K562 (cell line): Measurements from ENCODE around the gene DGKE. TPM values are rescaled to one million over a fixed set of nuclear protein-coding genes. Genes with fewer than 3 reads are reported as not detected.

Experiments used
- ATAC-seq: fragments of 200-7000 bp; cut with Tn5 transposase; 3 replicates; pipeline ENCODE4 v1.9.1; 2020; ENCODE audit warnings: moderate library complexity
- BruUV-seq: library from RNA; stranded (reverse); fragments of 400-500 nt; replicated peaks from 2 replicates; lab custom pipeline; 2021; lab: Mats Ljungman, UMichigan
- CTCF ChIA-PET: fragments of 300-600 bp; formaldehyde crosslinking; extraction: SDS; loops from one replicate; lab custom pipeline; 2021; ENCODE audit warnings: low intra/inter-chr PET ratio; lab: Yijun Ruan, JAX
- POLR2A ChIA-PET: fragments of 300-600, 350-650 bp; sonication (Branson Sonifier 250); formaldehyde crosslinking; extraction: SDS; loops from one replicate; lab custom pipeline; 2021; ENCODE audit warnings: antibody characterized with exemption, inconsistent platforms; lab: Yijun Ruan, JAX
- DNase-seq, 4 experiments: peaks; one replicate each; pipeline versions ENCODE4 v3.0.0 to v3.0.0-alpha.2; 2011 to 2018; ENCODE audit warnings: low spot score in 3 of 4, mixed read lengths in 3 of 4; ENCODE audit errors: extremely low read depth in 1 of 4
- FAIRE-seq: peaks from 2 replicates; lab custom pipeline; 2011; peaks lifted over from hg19 to GRCh38; lab: Jason Lieb, UNC
- H2AFZ ChIP-seq: 2 replicates; pipeline ENCODE4 v1.6.0; 2011; ENCODE audit warnings: low read depth, low read length, control low read depth, inconsistent platforms
- H3K27ac ChIP-seq: fragments of 200-600 bp; 3 replicates; pipeline ENCODE4 v1.8.0; 2011; ENCODE audit warnings: low read depth, mild to moderate bottlenecking, control low read depth, inconsistent platforms, low read length, moderate library complexity, mixed read lengths; ENCODE audit errors: extremely low read depth
- H3K27me3 ChIP-seq, 2 experiments: fragments of 300-600 bp in 1 of 2; 2 replicates in 1 of 2; 3 replicates in 1 of 2; pipeline versions ENCODE4 v1.6.0 to v1.8.0; 2011; ENCODE audit warnings: inconsistent platforms in 2 of 2, low read length in 2 of 2, mild to moderate bottlenecking in 1 of 2, mixed read lengths in 1 of 2, moderate library complexity in 1 of 2; ENCODE audit not compliant: control insufficient read depth in 2 of 2, insufficient read depth in 2 of 2
- H3K36me3 ChIP-seq: fragments of 300-600 bp; 3 replicates; pipeline ENCODE4 v1.8.0; 2011; ENCODE audit warnings: mild to moderate bottlenecking, low read length, inconsistent platforms; ENCODE audit not compliant: control insufficient read depth, insufficient read depth
- H3K4me1 ChIP-seq, 2 experiments: fragments of 200-600 bp in 1 of 2; replicated peaks in 1 of 2; 2 replicates in 1 of 2; 3 replicates in 1 of 2; pipeline versions ENCODE4 v1.5.1 to v1.8.0; 2011; ENCODE audit warnings: inconsistent platforms in 2 of 2, low read length in 2 of 2, mild to moderate bottlenecking in 1 of 2, mixed read lengths in 1 of 2, moderate library complexity in 1 of 2; ENCODE audit not compliant: control insufficient read depth in 2 of 2, insufficient read depth in 2 of 2
- H3K4me2 ChIP-seq: 2 replicates; pipeline ENCODE4 v1.6.1; 2011; ENCODE audit warnings: low read length, control low read depth, inconsistent platforms, mixed read lengths; ENCODE audit not compliant: insufficient read depth
- H3K4me3 ChIP-seq: fragments of 200-600 bp; sonication (generic), shearing (Covaris generic); 2 replicates; pipeline ENCODE4 v1.5.1; 2016; ENCODE audit warnings: control low read depth, inconsistent platforms
- H3K79me2 ChIP-seq: fragments of 200-600 bp; 3 replicates; pipeline ENCODE4 v1.8.0; 2011; ENCODE audit warnings: low read length, inconsistent platforms; ENCODE audit not compliant: control insufficient read depth, insufficient read depth
- H3K9ac ChIP-seq, 2 experiments: 2 replicates each; pipeline versions ENCODE4 v1.6.0 to v1.6.1; 2011; ENCODE audit warnings: low read depth in 2 of 2, low read length in 2 of 2, control low read depth in 1 of 2, inconsistent platforms in 1 of 2, mild to moderate bottlenecking in 1 of 2, mixed read lengths in 1 of 2; ENCODE audit not compliant: insufficient read depth in 1 of 2
- H3K9me1 ChIP-seq: one replicate; pipeline ENCODE4 v1.6.0; 2011; ENCODE audit warnings: inconsistent platforms, mild to moderate bottlenecking, low read length, moderate library complexity; ENCODE audit not compliant: control insufficient read depth, insufficient read depth
- H3K9me3 ChIP-seq: replicated peaks from 2 replicates; pipeline ENCODE4 v1.5.1; 2011; ENCODE audit warnings: low read depth, low read length, inconsistent platforms; ENCODE audit not compliant: control insufficient read depth, insufficient read depth
- H4K20me1 ChIP-seq: replicated peaks from 2 replicates; pipeline ENCODE4 v1.6.1; 2011; ENCODE audit warnings: low read length, inconsistent platforms, mixed read lengths; ENCODE audit not compliant: control insufficient read depth, insufficient read depth
- C11orf30 ChIP-seq: fragments of 450-650 bp; IDR thresholded peaks from 2 replicates; pipeline ENCODE4 v1.6.1; 2016; ENCODE audit warnings: low read depth, mild to moderate bottlenecking
- MAFG ChIP-seq: fragments of 450-650 bp; conservative IDR thresholded peaks from 2 replicates; pipeline ENCODE4 v1.6.1; 2016; ENCODE audit warnings: missing genetic modification characterization, missing compliant biosample characterization
- ZBTB33 ChIP-seq: sonication (generic); formaldehyde crosslinking; IDR thresholded peaks from 2 replicates; pipeline ENCODE4 v1.8.1; 2023; ENCODE audit warnings: mild to moderate bottlenecking, missing genetic modification reagents
- ZNF316 ChIP-seq: fragments of 450-650 bp; IDR thresholded peaks from 2 replicates; pipeline ENCODE4 v1.6.1; 2016
- ZNF511 ChIP-seq: sonication (generic); formaldehyde crosslinking; IDR thresholded peaks from 2 replicates; pipeline ENCODE4 v1.8.0; 2022; ENCODE audit warnings: mild to moderate bottlenecking, missing genetic modification reagents
- WGBS: fragments of 100-300 bp; shearing (Covaris generic); methylation state at CpG from one replicate; pipeline ENCODE4 v1.1.6; 2016; ENCODE audit warnings: low coverage, mixed read lengths; ENCODE audit not compliant: insufficient coverage; ENCODE audit errors: missing lambda C conversion rate; 5-methylcytosine and 5-hydroxymethylcytosine counted together
- in situ Hi-C: fragments of 300-500 bp; cut with MboI; formaldehyde crosslinking; loops from 4 replicates; pipeline ENCODE4 v1.15.0; 2018; ENCODE audit warnings: inconsistent platforms, mixed read lengths
- intact Hi-C: fragments of 100-400 bp; cut with micrococcal nuclease; formaldehyde crosslinking; loops from 2 replicates; pipeline ENCODE4 v1.14.2; 2022
- polyA plus RNA-seq, 8 experiments: library from polyadenylated mRNA; depleted of rRNA in 4 of 8; stranded (reverse) in 5 of 8; unstranded in 3 of 8; fragments of >200 nt; fragmentation: Nextera tagmentation in 2 of 8; fragmentation: Illumina TruSeq in 1 of 8; extraction: Ambion mirVana in 2 of 8; extraction: Trizol in 1 of 8; gene quantifications; 2 replicates each; pipeline versions ENCODE4 v1.2.1 to v1.2.3, GENCODE V29; 2011 to 2014; ENCODE audit warnings: inconsistent platforms in 1 of 8, missing spikeins in 1 of 8
- total RNA-seq, 7 experiments: library from RNA; depleted of rRNA in 6 of 7; stranded (reverse); fragments of >200 nt in 6 of 7; fragmentation: Illumina TruSeq in 2 of 7; extraction: Trizol in 2 of 7; gene quantifications; 2 replicates each; pipeline versions ENCODE4 v1.2.1 to v1.2.3, GENCODE V29; 2011 to 2021; ENCODE audit warnings: low replicate concordance in 1 of 7

Gene DGKE
- total and polyA plus RNA-seq, 9 of the 15 experiments (the other 6 are each of a cell fraction or from before 2014, with no cell fraction given): 1.3 to 9.9 (median 5.9) TPM

GRCh38 chr17:56897646-56898424 lies 63.9 kb downstream of the DGKE start:
- no peak overlapping the region for H3K27ac ChIP-seq
- H3K36me3 ChIP-seq: peaks cover 92% of the 10 kb centered on the region
- no peak for FAIRE-seq
- no peak overlapping the region for H2AFZ ChIP-seq
- DNase-seq: no peak
- BruUV-seq: TSS peak; percentile 15
- no peaks in the 10 kb centered on the region; the same call in none of the 2 replicates for H4K20me1 ChIP-seq
- in situ Hi-C loops: no loop called here
- peaks cover 0 to 4% of the 10 kb centered on the region in 2 experiments; a peak in 1 of 5 replicates for H3K4me1 ChIP-seq
- intact Hi-C loops: no loop called here
- no peaks in the 10 kb centered on the region for H3K27me3 ChIP-seq
- no peak for ATAC-seq
- TF ChIP-seq ZNF511 (CRISPR knock-in tag) (no peak), ZNF316 (peak; percentile 65), ZBTB33 (CRISPR knock-in tag) (peak; percentile 82), MAFG (tag) (peak; percentile 29; the same call in 1 of the 2 replicates), C11orf30 (peak; percentile 30; the same call in 1 of the 2 replicates)
- TF ChIP-seq, all 486 proteins: peak for 4
- CTCF ChIA-PET: no interaction called here
- H3K9ac ChIP-seq: no peak overlapping the region
- POLR2A ChIA-PET: interaction anchor here (1.6 to 3.0 kb wide), 3 partner anchors 10 to 14 kb away, joined by 4 to 12 read pairs (median 6); no protein-coding TSS in a partner anchor
- H3K9me1 ChIP-seq: peaks cover 5% of the 10 kb centered on the region
- no peaks in the 10 kb centered on the region for H3K79me2 ChIP-seq
- no peaks in the 10 kb centered on the region for H3K9me3 ChIP-seq
- 96% methylated on average over 12 of the region's 14 CpGs for WGBS
- H3K4me3 ChIP-seq: no peak overlapping the region
- H3K4me2 ChIP-seq: no peak overlapping the region
